AG04449 (cell line): Measurements from ENCODE around the gene SCN4A.
"Not testable (repeated sequence)": the region's sequence is repeated elsewhere in the genome, so short reads cannot be mapped to it uniquely, and the experiment has no call there.

Experiments
- CTCF ChIA-PET: fragments of 350-600 bp; formaldehyde crosslinking; extraction: SDS; loops from one replicate; lab custom pipeline; 2021; ENCODE audit warnings: antibody characterized with exemption; lab: Yijun Ruan, JAX
- POLR2A ChIA-PET: fragments of 400-600, 350-600 bp; formaldehyde crosslinking; extraction: SDS; loops from one replicate; lab custom pipeline; 2020; ENCODE audit warnings: antibody characterized with exemption, inconsistent platforms; lab: Yijun Ruan, JAX
- DNase-seq: peaks from one replicate; pipeline ENCODE4 v3.0.0-alpha.2; 2010; ENCODE audit warnings: low read depth, low spot score
- H3K4me3 ChIP-seq: 2 replicates; pipeline ENCODE4 v1.5.1; 2011; ENCODE audit warnings: low read depth, mild to moderate bottlenecking, control low read depth, low read length
- TF ChIP-seq, protein P1 (sequence below): IDR thresholded peaks from one replicate; pipeline ENCODE4 v1.5.1; 2011; ENCODE audit warnings: mild to moderate bottlenecking, moderate library complexity, low read length, control low read depth, inconsistent platforms; ENCODE audit not compliant: insufficient read depth; ENCODE audit errors: missing control alignments

SCN4A gene

DNA sequence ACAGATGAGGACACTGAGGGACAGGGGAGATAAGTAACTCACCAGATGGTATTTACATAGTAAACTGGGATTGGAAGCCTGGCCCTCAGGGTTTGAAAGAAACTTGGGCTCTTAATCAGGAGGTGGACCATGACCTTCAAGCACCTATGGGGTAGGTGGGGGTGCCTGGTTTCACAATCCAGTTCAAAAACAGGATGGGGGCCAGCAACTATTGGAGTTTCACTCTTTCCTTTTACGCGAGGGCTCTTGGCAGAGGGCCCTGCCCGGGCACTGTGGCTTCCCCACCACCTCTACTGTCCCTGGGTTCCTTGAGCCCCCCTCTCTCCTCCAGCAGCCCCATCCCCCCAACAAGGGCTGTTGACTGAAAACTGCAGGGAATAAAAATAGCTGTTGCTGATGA lies 14.1 kb upstream of the SCN4A start:
- POLR2A ChIA-PET, result no interaction called here
- TF ChIP-seq, protein P1, sequence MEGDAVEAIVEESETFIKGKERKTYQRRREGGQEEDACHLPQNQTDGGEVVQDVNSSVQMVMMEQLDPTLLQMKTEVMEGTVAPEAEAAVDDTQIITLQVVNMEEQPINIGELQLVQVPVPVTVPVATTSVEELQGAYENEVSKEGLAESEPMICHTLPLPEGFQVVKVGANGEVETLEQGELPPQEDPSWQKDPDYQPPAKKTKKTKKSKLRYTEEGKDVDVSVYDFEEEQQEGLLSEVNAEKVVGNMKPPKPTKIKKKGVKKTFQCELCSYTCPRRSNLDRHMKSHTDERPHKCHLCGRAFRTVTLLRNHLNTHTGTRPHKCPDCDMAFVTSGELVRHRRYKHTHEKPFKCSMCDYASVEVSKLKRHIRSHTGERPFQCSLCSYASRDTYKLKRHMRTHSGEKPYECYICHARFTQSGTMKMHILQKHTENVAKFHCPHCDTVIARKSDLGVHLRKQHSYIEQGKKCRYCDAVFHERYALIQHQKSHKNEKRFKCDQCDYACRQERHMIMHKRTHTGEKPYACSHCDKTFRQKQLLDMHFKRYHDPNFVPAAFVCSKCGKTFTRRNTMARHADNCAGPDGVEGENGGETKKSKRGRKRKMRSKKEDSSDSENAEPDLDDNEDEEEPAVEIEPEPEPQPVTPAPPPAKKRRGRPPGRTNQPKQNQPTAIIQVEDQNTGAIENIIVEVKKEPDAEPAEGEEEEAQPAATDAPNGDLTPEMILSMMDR, result no peak
- CTCF ChIA-PET, result interaction anchor here (1.1 to 2.9 kb wide), 8 partner anchors 11 to 76 kb away, joined by 3 to 27 read pairs (median 6); partner anchors contain the start of genes CSHL1, GH1 and PRR29
- H3K4me3 ChIP-seq, result no peak overlapping the region
- no peak for DNase-seq

GRCh38 chr17:63985387-63986140 lies 12.8 kb upstream of the SCN4A start:
- DNase-seq, result no peak
- H3K4me3 ChIP-seq, result no peak overlapping the region
- TF ChIP-seq, protein P1, result no peak
- POLR2A ChIA-PET, result interaction anchor here (0.5 to 0.6 kb wide), 2 partner anchors 15 to 141 kb away, joined by 3 to 4 read pairs; no protein-coding TSS in a partner anchor
- CTCF ChIA-PET, result interaction anchor here (0.9 to 2.9 kb wide), 13 partner anchors 10 to 83 kb away, joined by 3 to 27 read pairs (median 5); partner anchors contain the start of genes CSHL1, GH1 and PRR29

DNA sequence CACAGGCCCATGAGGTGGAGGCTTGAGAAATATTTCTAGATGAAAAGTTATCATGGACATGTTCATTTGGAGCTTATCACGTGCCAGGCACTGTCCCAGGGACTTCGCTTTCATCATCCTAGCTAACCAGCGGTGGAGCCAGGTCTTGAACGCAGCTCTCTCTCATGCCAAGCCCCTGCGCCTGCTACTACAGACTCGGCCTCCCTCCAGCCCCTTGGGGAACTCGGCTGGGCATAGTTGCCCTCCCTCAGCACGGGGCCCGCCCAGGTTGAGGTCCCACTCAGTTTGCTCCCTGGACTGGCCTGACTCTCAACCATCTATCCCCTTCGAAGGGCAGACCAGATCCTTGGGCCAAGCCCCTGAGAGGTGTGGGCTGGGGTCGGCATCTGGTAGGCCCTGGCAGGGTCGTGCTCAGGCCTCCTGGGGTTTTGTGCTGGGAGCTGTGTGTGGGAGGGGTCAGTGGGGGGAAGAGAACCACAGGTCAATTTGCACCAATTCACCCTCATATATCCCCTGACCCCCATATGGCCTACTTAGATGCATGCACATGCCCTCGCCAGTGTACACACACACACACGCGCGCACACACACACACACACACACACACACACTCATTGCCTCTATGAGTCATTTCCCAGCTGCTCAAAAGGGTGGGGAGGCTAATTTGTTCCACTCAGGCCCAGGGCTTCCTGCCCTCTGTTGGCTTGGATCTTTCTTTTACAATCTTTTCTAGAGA lies 12.1 kb upstream of the SCN4A start:
- ChIA-PET CTCF (interaction anchor here (0.9 to 2.9 kb wide), 13 partner anchors 9 to 148 kb away, joined by 3 to 27 read pairs (median 5); partner anchors contain the start of genes GH1 and PRR29), POLR2A (interaction anchor here (0.5 kb wide), 1 partner anchor 142 kb away, joined by 3 read pairs; no protein-coding TSS in a partner anchor)
- DNase-seq, result peak; percentile 77
- H3K4me3 ChIP-seq, result no peak overlapping the region
- TF ChIP-seq, protein P1, result no peak

GRCh38 chr17:63984236-63984635 lies 11.5 kb upstream of the SCN4A start:
- no peak overlapping the region for H3K4me3 ChIP-seq
- TF ChIP-seq, protein P1, result no peak
- ChIA-PET CTCF (interaction anchor here (0.9 to 2.8 kb wide), 8 partner anchors 14 to 149 kb away, joined by 3 to 27 read pairs (median 5); partner anchors contain the start of gene GH1), POLR2A (no interaction called here)
- peak; percentile 12 for DNase-seq

DNA sequence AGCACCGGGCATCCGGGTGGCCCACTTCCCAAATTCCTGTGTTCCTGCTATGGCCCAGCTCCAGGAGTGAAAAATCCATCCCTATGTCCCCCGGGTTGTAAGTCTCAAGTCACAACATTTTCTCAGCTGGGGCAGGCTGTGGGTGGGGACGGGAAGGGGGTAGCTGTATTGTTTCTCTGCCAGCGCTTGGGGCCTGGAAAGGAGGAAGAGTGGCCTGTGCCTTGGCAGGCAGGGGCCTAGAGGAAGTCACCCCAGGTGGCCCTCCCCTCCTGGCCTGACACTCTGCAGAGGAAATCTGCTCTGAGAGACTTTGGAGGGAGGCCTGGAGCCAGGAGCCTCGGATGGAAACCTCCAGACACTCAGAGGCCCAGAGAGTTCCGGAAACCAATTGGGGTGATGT lies 10.6 kb upstream of the SCN4A start:
- TF ChIP-seq, protein P1, result no peak
- DNase-seq, result no peak
- POLR2A ChIA-PET, result no interaction called here
- H3K4me3 ChIP-seq, result no peak overlapping the region
- CTCF ChIA-PET, result interaction anchor here (1.5 to 2.3 kb wide), 2 partner anchors 37 to 150 kb away, joined by 5 to 7 read pairs; no protein-coding TSS in a partner anchor

DNA sequence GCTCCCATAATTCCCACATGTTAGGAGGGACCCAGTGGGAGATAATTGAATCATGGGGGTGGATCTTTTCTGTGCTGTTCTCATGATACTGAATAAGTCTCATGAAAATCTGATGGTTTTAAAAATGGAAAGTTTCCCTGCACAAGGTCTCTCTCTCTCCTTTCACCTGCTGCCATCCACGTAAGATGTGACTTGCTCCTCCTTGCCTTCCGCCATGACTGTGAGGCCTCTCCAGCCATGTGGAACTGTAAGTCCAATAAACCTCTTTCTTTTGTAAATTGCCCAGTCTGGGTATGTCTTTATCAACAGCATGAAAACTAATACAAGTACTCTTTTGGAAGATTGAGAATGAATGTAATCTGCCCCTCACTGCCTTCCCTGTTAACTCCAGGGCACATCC lies 9.9 kb upstream of the SCN4A start:
- CTCF ChIA-PET, result interaction anchor here (1.0 to 2.3 kb wide), 3 partner anchors 15 to 150 kb away, joined by 3 to 7 read pairs (median 5); no protein-coding TSS in a partner anchor
- DNase-seq, H3K4me3 ChIP-seq, POLR2A ChIA-PET: not testable (repeated sequence)
